Fibroblast of lung (primary cell): Measurements from ENCODE around the gene SIRT5. TPM values are rescaled to one million over a fixed set of nuclear protein-coding genes. Genes with fewer than 3 reads are reported as not detected.

ENCODE experiments used
- DNase-seq, 2 donors: peaks; one replicate each; pipeline versions ENCODE4 v3.0.0 to v3.0.0-alpha.2; 2010; ENCODE audit warnings: low read depth in 2 of 2
- H2AFZ ChIP-seq: 2 replicates; pipeline ENCODE4 v1.5.1; 2012; ENCODE audit warnings: low read length, control low read depth, inconsistent platforms
- H3K27ac ChIP-seq: 2 replicates; pipeline ENCODE4 v1.5.1; 2011; ENCODE audit warnings: low read length, control low read depth; ENCODE audit not compliant: insufficient read depth
- H3K27me3 ChIP-seq: 2 replicates; pipeline ENCODE4 v1.5.1; 2011; ENCODE audit warnings: mild to moderate bottlenecking, low read length; ENCODE audit not compliant: control insufficient read depth, insufficient read depth
- H3K36me3 ChIP-seq: 2 replicates; pipeline ENCODE4 v1.5.1; 2011; ENCODE audit warnings: low read length; ENCODE audit not compliant: control insufficient read depth, insufficient read depth
- H3K4me1 ChIP-seq: 2 replicates; pipeline ENCODE4 v1.5.1; 2011; ENCODE audit warnings: low read length; ENCODE audit not compliant: control insufficient read depth, insufficient read depth; ENCODE audit errors: extremely low read depth
- H3K4me2 ChIP-seq: 2 replicates; pipeline ENCODE4 v1.5.1; 2011; ENCODE audit warnings: low read length, control low read depth; ENCODE audit not compliant: insufficient read depth; ENCODE audit errors: extremely low read depth
- H3K4me3 ChIP-seq, 4 experiments: fragments of 200-600 bp in 1 of 4; sonication (generic) in 1 of 4; replicated peaks in 1 of 4; 2 replicates each; pipeline ENCODE4 v1.5.1; 2011 to 2016; ENCODE audit warnings: low read length in 4 of 4, low read depth in 3 of 4, mild to moderate bottlenecking in 3 of 4, control low read depth in 2 of 4, inconsistent platforms in 1 of 4, mixed read lengths in 1 of 4; ENCODE audit not compliant: insufficient read depth in 1 of 4; ENCODE audit errors: control extremely low read depth in 1 of 4
- H3K79me2 ChIP-seq: 2 replicates; pipeline ENCODE4 v1.5.1; 2012; ENCODE audit warnings: mild to moderate bottlenecking, low read length, inconsistent platforms; ENCODE audit not compliant: control insufficient read depth, insufficient read depth
- H3K9ac ChIP-seq: 2 replicates; pipeline ENCODE4 v1.5.1; 2011; ENCODE audit warnings: mild to moderate bottlenecking, low read length, control low read depth; ENCODE audit not compliant: insufficient read depth
- H3K9me3 ChIP-seq: 2 replicates; pipeline ENCODE4 v1.5.1; 2012; ENCODE audit warnings: low read depth, low read length; ENCODE audit not compliant: control insufficient read depth, insufficient read depth
- H4K20me1 ChIP-seq: 2 replicates; pipeline ENCODE4 v1.5.1; 2011; ENCODE audit warnings: low read length; ENCODE audit not compliant: control insufficient read depth, insufficient read depth; ENCODE audit errors: extremely low read depth
- CTCF ChIP-seq, 2 donors: IDR thresholded peaks in 1 of 2; conservative IDR thresholded peaks in 1 of 2; 1 replicate in 1 of 2; 2 replicates in 1 of 2; pipeline ENCODE4 v1.5.1; 2011 to 2012; ENCODE audit warnings: low read length in 2 of 2, control low read depth in 1 of 2, inconsistent platforms in 1 of 2, low read depth in 1 of 2, mild to moderate bottlenecking in 1 of 2
- EZH2 ChIP-seq: IDR thresholded peaks from 2 replicates; pipeline ENCODE4 v1.5.1; 2012; ENCODE audit warnings: low read length, control low read depth, mild to moderate bottlenecking; ENCODE audit errors: missing control alignments
- polyA plus RNA-seq, 2 donors: library from polyadenylated mRNA; depleted of rRNA in 1 of 2; stranded (reverse) in 1 of 2; unstranded in 1 of 2; fragments of >200 nt; gene quantifications; 2 replicates each; pipeline ENCODE4 v1.2.1, GENCODE V29; 2011 to 2012; ENCODE audit warnings: missing spikeins in 1 of 2
- total RNA-seq: library from RNA; depleted of rRNA; stranded (reverse); fragments of >200 nt; gene quantifications from 2 replicates; pipeline ENCODE4 v1.2.1, GENCODE V29; 2014

Gene SIRT5
- total and polyA plus RNA-seq, 2 donors (not counting 1 experiment from before 2014, with no cell fraction given), result 4.4 to 13.5 TPM

GRCh38 chr6:13526727-13527670, 47.4 kb upstream of the SIRT5 start:
- Histone ChIP-seq H3K4me1 (peaks cover 2% of the 10 kb centered on the region), H3K27ac (no peak overlapping the region), H3K79me2 (no peaks in the 10 kb centered on the region), H3K36me3 (no peaks in the 10 kb centered on the region), H4K20me1 (no peaks in the 10 kb centered on the region), H3K4me2 (no peak overlapping the region), H3K9me3 (no peaks in the 10 kb centered on the region), H2AFZ (no peak overlapping the region), H3K27me3 (no peaks in the 10 kb centered on the region), H3K4me3 (no peak overlapping the region), H3K9ac (no peak overlapping the region)
- peak in 1 of 2 donors; percentile 15 for DNase-seq
- TF ChIP-seq CTCF (conservative IDR thresholded peaks at IDR 0.05 in 1 of 2, IDR thresholded peaks at IDR 0.05 in 1 of 2; ENCODE audit: low read depth in 1 of 2, low read length in 2 of 2), result no peak
- TF ChIP-seq EZH2, result no peak

- Histone ChIP-seq H3K4me1 (no peaks in the 10 kb centered on the region), H3K27me3 (no peaks in the 10 kb centered on the region), H3K9me3 (no peaks in the 10 kb centered on the region), H3K36me3 (no peaks in the 10 kb centered on the region), H3K4me3 (no peak overlapping the region), H3K79me2 (no peaks in the 10 kb centered on the region), H3K4me2 (no peak overlapping the region), H3K9ac (no peak overlapping the region), H3K27ac (no peak overlapping the region), H4K20me1 (no peaks in the 10 kb centered on the region), H2AFZ (no peak overlapping the region)
- TF ChIP-seq CTCF (conservative IDR thresholded peaks at IDR 0.05 in 1 of 2, IDR thresholded peaks at IDR 0.05 in 1 of 2; ENCODE audit: low read depth in 1 of 2, low read length in 2 of 2) (no peak), EZH2 (no peak)
- DNase-seq, result no peak
These were observed 46.7 kb upstream of the SIRT5 start for GRCh38 chr6:13527671-13528056.

GRCh38 chr6:13528232-13528631, 46.2 kb upstream of the SIRT5 start:
- H3K4me1 ChIP-seq, result no peaks in the 10 kb centered on the region
- peak in 1 of 2 donors; percentile 36 for DNase-seq
- no peak overlapping the region for H3K9ac ChIP-seq
- H3K4me3 ChIP-seq, result no peak overlapping the region
- H3K27me3 ChIP-seq, result no peaks in the 10 kb centered on the region
- no peak overlapping the region for H2AFZ ChIP-seq
- no peaks in the 10 kb centered on the region for H3K9me3 ChIP-seq
- H3K79me2 ChIP-seq, result no peaks in the 10 kb centered on the region
- no peak overlapping the region for H3K4me2 ChIP-seq
- no peaks in the 10 kb centered on the region for H4K20me1 ChIP-seq
- no peaks in the 10 kb centered on the region for H3K36me3 ChIP-seq
- TF ChIP-seq CTCF (conservative IDR thresholded peaks at IDR 0.05 in 1 of 2, IDR thresholded peaks at IDR 0.05 in 1 of 2; ENCODE audit: low read depth in 1 of 2, low read length in 2 of 2), result peak in 1 of 2 donors; percentile 10
- no peak for TF ChIP-seq EZH2
- H3K27ac ChIP-seq, result no peak overlapping the region
